Endothelial cell of umbilical vein (primary cell): Measurements from ENCODE around the gene CFI. TPM values are rescaled to one million over a fixed set of nuclear protein-coding genes. Genes with fewer than 3 reads are reported as not detected.

Experiments
- BruUV-seq: library from RNA; stranded (reverse); fragments of 400-500 nt; replicated peaks from 2 replicates; lab custom pipeline; 2021; lab: Mats Ljungman, UMichigan
- CTCF ChIA-PET: fragments of 300-600, 350-600 bp; sonication (Branson Sonifier 250); formaldehyde crosslinking; loops from one replicate; lab custom pipeline; 2021; ENCODE audit warnings: antibody characterized with exemption, inconsistent platforms; lab: Charles Lee
- POLR2A ChIA-PET: fragments of 300-600, 350-600 bp; sonication (Branson Sonifier 250); formaldehyde crosslinking; loops from one replicate; lab custom pipeline; 2021; ENCODE audit warnings: antibody characterized with exemption, inconsistent platforms; lab: Charles Lee
- DNase-seq: peaks from one replicate; pipeline ENCODE4 v3.0.0-alpha.2; 2011; ENCODE audit warnings: low read depth, low spot score
- FAIRE-seq: peaks from 2 replicates; lab custom pipeline; 2011; peaks lifted over from hg19 to GRCh38; lab: Jason Lieb, UNC
- H2AFZ ChIP-seq: 2 replicates; pipeline ENCODE4 v1.6.0; 2012; ENCODE audit warnings: low read depth, low read length, control low read depth, inconsistent platforms
- H3K27ac ChIP-seq: 2 replicates; pipeline ENCODE4 v1.5.1; 2011; ENCODE audit warnings: low read depth, mild to moderate bottlenecking, control low read depth, low read length, moderate library complexity; ENCODE audit not compliant: insufficient read depth
- H3K27me3 ChIP-seq, 2 experiments: 2 replicates each; pipeline versions ENCODE4 v1.6.0 to v1.6.1; 2011; ENCODE audit warnings: low read length in 2 of 2, mixed read lengths in 1 of 2; ENCODE audit not compliant: control insufficient read depth in 2 of 2, insufficient read depth in 2 of 2
- H3K36me3 ChIP-seq, 2 experiments: 2 replicates in 1 of 2; 3 replicates in 1 of 2; pipeline ENCODE4 v1.5.1; 2011; ENCODE audit warnings: low read length in 2 of 2, mild to moderate bottlenecking in 1 of 2, moderate library complexity in 1 of 2; ENCODE audit not compliant: control insufficient read depth in 2 of 2, insufficient read depth in 2 of 2; ENCODE audit errors: extremely low read depth in 1 of 2
- H3K4me1 ChIP-seq: 3 replicates; pipeline ENCODE4 v1.5.1; 2011; ENCODE audit warnings: mild to moderate bottlenecking, low read length; ENCODE audit not compliant: control insufficient read depth, insufficient read depth; ENCODE audit errors: extremely low read depth
- H3K4me2 ChIP-seq: 2 replicates; pipeline ENCODE4 v1.6.1; 2011; ENCODE audit warnings: low read length, control low read depth, mixed read lengths; ENCODE audit not compliant: insufficient read depth
- H3K4me3 ChIP-seq, 3 experiments: fragments of 200-600 bp in 1 of 3; sonication (generic), shearing (Covaris generic) in 1 of 3; replicated peaks in 1 of 3; 2 replicates each; pipeline ENCODE4 v1.5.1; 2011 to 2016; ENCODE audit warnings: control low read depth in 3 of 3, low read length in 3 of 3, mild to moderate bottlenecking in 2 of 3, inconsistent platforms in 1 of 3, low read depth in 1 of 3, moderate library complexity in 1 of 3; ENCODE audit not compliant: insufficient read depth in 1 of 3
- H3K79me2 ChIP-seq: 2 replicates; pipeline ENCODE4 v1.6.0; 2012; ENCODE audit warnings: low read length, inconsistent platforms; ENCODE audit not compliant: control insufficient read depth, insufficient read depth
- H3K9ac ChIP-seq: replicated peaks from 2 replicates; pipeline ENCODE3; 2011; ENCODE audit warnings: low read length, control low read depth; ENCODE audit not compliant: insufficient read depth; ENCODE audit errors: extremely low read depth
- H3K9me1 ChIP-seq: replicated peaks from 3 replicates; pipeline ENCODE4 v1.6.0; 2011; ENCODE audit warnings: mild to moderate bottlenecking, low read length; ENCODE audit not compliant: control insufficient read depth, insufficient read depth; ENCODE audit errors: extremely low read depth
- H3K9me3 ChIP-seq: replicated peaks from 2 replicates; pipeline ENCODE4 v1.5.1; 2012; ENCODE audit warnings: low read length, inconsistent platforms; ENCODE audit not compliant: control insufficient read depth, insufficient read depth
- H4K20me1 ChIP-seq: replicated peaks from 2 replicates; pipeline ENCODE3; 2011; ENCODE audit warnings: mild to moderate bottlenecking, low read length; ENCODE audit not compliant: control insufficient read depth, insufficient read depth; ENCODE audit errors: extremely low read depth
- EZH2 ChIP-seq: IDR thresholded peaks from 2 replicates; pipeline ENCODE4 v1.6.1; 2012; ENCODE audit warnings: borderline replicate concordance, low read depth, mild to moderate bottlenecking, moderate library complexity, low read length, inconsistent platforms; ENCODE audit not compliant: severe bottlenecking
- FOS ChIP-seq: IDR thresholded peaks from 2 replicates; pipeline ENCODE4 v1.6.1; 2011; ENCODE audit warnings: mild to moderate bottlenecking, low read length, moderate library complexity, borderline replicate concordance; ENCODE audit not compliant: insufficient read depth
- GATA2 ChIP-seq: IDR thresholded peaks from 2 replicates; pipeline ENCODE4 v1.7.0; 2011; ENCODE audit warnings: low read depth, mild to moderate bottlenecking, moderate library complexity, mixed read lengths, low read length; ENCODE audit not compliant: insufficient read length, insufficient read depth
- JUN ChIP-seq: IDR thresholded peaks from 2 replicates; pipeline ENCODE4 v1.6.1; 2011; ENCODE audit warnings: borderline replicate concordance, low read depth; ENCODE audit not compliant: insufficient read length, insufficient read depth
- MYC ChIP-seq: IDR thresholded peaks from one replicate; pipeline ENCODE4 v1.6.1; 2011; ENCODE audit warnings: mild to moderate bottlenecking, low read depth, low read length
- POLR2A ChIP-seq: IDR thresholded peaks from 2 replicates; pipeline ENCODE4 v1.6.1; 2012; ENCODE audit warnings: low read depth, mild to moderate bottlenecking, control low read depth, low read length
- POLR2AphosphoS5 ChIP-seq: IDR thresholded peaks from 2 replicates; pipeline ENCODE4 v1.6.1; 2012; ENCODE audit warnings: low read depth, mild to moderate bottlenecking, control low read depth, low read length, moderate library complexity; ENCODE audit not compliant: insufficient read depth
- dilution Hi-C: fragments of 300-500 bp; cut with MboI; formaldehyde crosslinking; loops from one replicate; pipeline ENCODE4 v1.15.0; 2019; ENCODE audit warnings: low sequenced_read_pairs; ENCODE audit not compliant: extremely low pct_ligation_motif_present
- intact Hi-C: fragments of 100-400 bp; cut with micrococcal nuclease; formaldehyde crosslinking; loops from one replicate; pipeline ENCODE4 v1.10.0; 2022
- polyA plus RNA-seq, 4 experiments: library from polyadenylated mRNA; depleted of rRNA in 3 of 4; stranded (reverse) in 3 of 4; unstranded in 1 of 4; fragments of >200 nt; gene quantifications; 2 replicates each; pipeline versions ENCODE4 v1.2.1 to v1.2.3, GENCODE V29; 2011 to 2012; ENCODE audit warnings: missing spikeins in 1 of 4
- total RNA-seq: library from RNA; stranded (reverse); gene quantifications from 2 replicates; pipeline ENCODE4 v1.2.3, GENCODE V29; 2021
- TF ChIP-seq, protein P1 (sequence below), 2 donors: IDR thresholded peaks; 1 replicate in 1 of 2; 2 replicates in 1 of 2; pipeline ENCODE4 v1.5.1; 2011; ENCODE audit warnings: low read length in 2 of 2, mild to moderate bottlenecking in 2 of 2, moderate library complexity in 2 of 2, control low read depth in 1 of 2, inconsistent platforms in 1 of 2, low read depth in 1 of 2; ENCODE audit not compliant: insufficient read depth in 1 of 2; ENCODE audit errors: extremely low read depth in 1 of 2
- TF ChIP-seq, protein P2 (sequence below): IDR thresholded peaks from 2 replicates; pipeline ENCODE4 v1.6.1; 2011; ENCODE audit not compliant: insufficient read depth, insufficient read length

CFI gene
- total and polyA plus RNA-seq, 2 donors (not counting 3 experiments of a cell fraction or from before 2014, with no cell fraction given) = 10.0 to 21.4 TPM

DNA sequence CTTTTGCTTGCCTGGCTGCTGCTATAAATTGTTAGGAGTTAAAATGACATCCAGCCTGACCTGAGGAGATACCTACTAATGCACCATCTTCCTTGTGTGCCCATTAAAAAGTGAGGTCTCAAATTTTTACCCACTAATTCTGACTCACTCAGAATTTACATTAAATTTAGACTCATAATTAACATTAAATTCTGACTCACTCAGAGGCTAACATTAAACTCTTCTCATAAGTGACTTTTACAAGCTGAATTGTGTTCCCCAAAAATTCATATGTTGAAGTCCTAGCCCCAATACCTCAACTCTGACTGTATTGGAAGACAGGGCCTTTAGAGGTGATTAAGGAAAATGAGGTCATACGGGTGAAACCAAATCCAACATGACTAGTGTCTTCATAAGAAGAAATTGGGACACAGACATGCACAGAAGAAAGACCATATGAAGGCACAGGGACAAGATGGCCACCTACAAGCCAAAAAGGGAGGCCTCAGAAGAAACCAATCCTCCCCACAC is 110.3 kb downstream of the CFI start:
- H3K4me1 ChIP-seq = no peaks in the 10 kb centered on the region
- CTCF ChIA-PET = no interaction called here
- POLR2A ChIA-PET = no interaction called here
- no peak for FAIRE-seq
- no peak overlapping the region for H3K4me3 ChIP-seq
- H3K79me2 ChIP-seq = no peaks in the 10 kb centered on the region
- H3K4me2 ChIP-seq = no peak overlapping the region
- no peak overlapping the region for H3K27ac ChIP-seq
- BruUV-seq = no TSS peak
- no peaks in the 10 kb centered on the region for H4K20me1 ChIP-seq
- no peak overlapping the region for H2AFZ ChIP-seq
- no peaks in the 10 kb centered on the region for H3K9me1 ChIP-seq
- TF ChIP-seq POLR2A (no peak), MYC (no peak), GATA2 (no peak), JUN (no peak), EZH2 (no peak), FOS (no peak), POLR2AphosphoS5 (no peak)
- TF ChIP-seq, protein P1, sequence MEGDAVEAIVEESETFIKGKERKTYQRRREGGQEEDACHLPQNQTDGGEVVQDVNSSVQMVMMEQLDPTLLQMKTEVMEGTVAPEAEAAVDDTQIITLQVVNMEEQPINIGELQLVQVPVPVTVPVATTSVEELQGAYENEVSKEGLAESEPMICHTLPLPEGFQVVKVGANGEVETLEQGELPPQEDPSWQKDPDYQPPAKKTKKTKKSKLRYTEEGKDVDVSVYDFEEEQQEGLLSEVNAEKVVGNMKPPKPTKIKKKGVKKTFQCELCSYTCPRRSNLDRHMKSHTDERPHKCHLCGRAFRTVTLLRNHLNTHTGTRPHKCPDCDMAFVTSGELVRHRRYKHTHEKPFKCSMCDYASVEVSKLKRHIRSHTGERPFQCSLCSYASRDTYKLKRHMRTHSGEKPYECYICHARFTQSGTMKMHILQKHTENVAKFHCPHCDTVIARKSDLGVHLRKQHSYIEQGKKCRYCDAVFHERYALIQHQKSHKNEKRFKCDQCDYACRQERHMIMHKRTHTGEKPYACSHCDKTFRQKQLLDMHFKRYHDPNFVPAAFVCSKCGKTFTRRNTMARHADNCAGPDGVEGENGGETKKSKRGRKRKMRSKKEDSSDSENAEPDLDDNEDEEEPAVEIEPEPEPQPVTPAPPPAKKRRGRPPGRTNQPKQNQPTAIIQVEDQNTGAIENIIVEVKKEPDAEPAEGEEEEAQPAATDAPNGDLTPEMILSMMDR (IDR thresholded peaks at IDR 0.05; ENCODE audit: extremely low read depth in 1 of 2, insufficient read depth in 1 of 2, low read depth in 1 of 2, low read length in 2 of 2) = no peak
- TF ChIP-seq, protein P2, sequence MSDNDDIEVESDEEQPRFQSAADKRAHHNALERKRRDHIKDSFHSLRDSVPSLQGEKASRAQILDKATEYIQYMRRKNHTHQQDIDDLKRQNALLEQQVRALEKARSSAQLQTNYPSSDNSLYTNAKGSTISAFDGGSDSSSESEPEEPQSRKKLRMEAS = no peak
- H3K27me3 ChIP-seq = no peaks in the 10 kb centered on the region
- H3K36me3 ChIP-seq = peaks cover 12 to 15% of the 10 kb centered on the region in 2 experiments
- intact Hi-C loops (no loop called here), dilution Hi-C loops (no loop called here)
- H3K9me3 ChIP-seq = no peaks in the 10 kb centered on the region
- H3K9ac ChIP-seq = no peak overlapping the region
- DNase-seq = no peak

Other genes starting within 250 kb of the CFI start
- gene MCUB, start 241.8 kb downstream of the CFI start, total RNA-seq = 32.5 and 35.2 TPM in 2 replicates
- gene MCUB, start 241.8 kb downstream of the CFI start, polyA plus RNA-seq = 48.1 and 53.8 TPM in 2 replicates
- gene CASP6, start 98.6 kb downstream of the CFI start, total RNA-seq = 35.4 and 37.0 TPM in 2 replicates
- gene CASP6, start 98.6 kb downstream of the CFI start, polyA plus RNA-seq = 44.9 and 52.1 TPM in 2 replicates
- 16.6 and 21.6 TPM in 2 replicates for gene PLA2G12A, start 71.9 kb downstream of the CFI start, total RNA-seq
- gene PLA2G12A, start 71.9 kb downstream of the CFI start, polyA plus RNA-seq = 13.7 and 27.1 TPM in 2 replicates
- 27.7 and 29.1 TPM in 2 replicates for gene GAR1, start 13.8 kb upstream of the CFI start, total RNA-seq
- 8.2 and 12.7 TPM in 2 replicates for gene GAR1, start 13.8 kb upstream of the CFI start, polyA plus RNA-seq
- 0.31 TPM in 1 of 2 replicates, not detected in the other for gene RRH, start 26.0 kb upstream of the CFI start, total RNA-seq
- 0.11 TPM in 2 replicates for gene RRH, start 26.0 kb upstream of the CFI start, polyA plus RNA-seq
- 0.13 and 0.16 TPM in 2 replicates for gene LRIT3, start 46.1 kb upstream of the CFI start, total RNA-seq
- gene LRIT3, start 46.1 kb upstream of the CFI start, polyA plus RNA-seq = 0.05 and 0.06 TPM in 2 replicates
- not detected in 2 replicates for gene EGF, start 110.9 kb upstream of the CFI start, total RNA-seq
- gene EGF, start 110.9 kb upstream of the CFI start, polyA plus RNA-seq = not detected in 2 replicates